Measurements from ENCODE around the gene ELMO1.

The ELMO1 gene

GRCh38 chr7:37399876-37400421 lies 48.7 kb downstream of the ELMO1 start:
- DNase-seq, result no peak

DNA sequence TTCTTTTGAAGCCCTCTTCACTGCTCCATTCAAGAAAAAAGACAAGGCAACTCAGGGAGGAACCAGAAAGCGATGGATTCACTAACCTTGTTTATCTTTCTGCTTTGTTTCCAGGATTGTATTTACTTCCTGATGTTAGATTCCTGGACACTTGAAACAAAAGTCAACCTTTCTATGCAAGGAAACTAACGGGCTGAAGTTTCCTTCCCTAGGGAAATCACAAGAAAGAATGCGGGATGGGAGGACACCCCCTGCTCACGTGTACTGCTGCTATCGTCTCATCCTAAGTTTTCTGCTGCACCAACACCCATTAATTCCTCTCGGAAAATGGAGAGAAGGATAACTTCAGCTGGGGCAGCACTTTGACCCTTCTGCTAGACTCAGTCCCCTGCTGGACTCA lies 50.3 kb downstream of the ELMO1 start:
- DNase-seq, result no peak

DNA sequence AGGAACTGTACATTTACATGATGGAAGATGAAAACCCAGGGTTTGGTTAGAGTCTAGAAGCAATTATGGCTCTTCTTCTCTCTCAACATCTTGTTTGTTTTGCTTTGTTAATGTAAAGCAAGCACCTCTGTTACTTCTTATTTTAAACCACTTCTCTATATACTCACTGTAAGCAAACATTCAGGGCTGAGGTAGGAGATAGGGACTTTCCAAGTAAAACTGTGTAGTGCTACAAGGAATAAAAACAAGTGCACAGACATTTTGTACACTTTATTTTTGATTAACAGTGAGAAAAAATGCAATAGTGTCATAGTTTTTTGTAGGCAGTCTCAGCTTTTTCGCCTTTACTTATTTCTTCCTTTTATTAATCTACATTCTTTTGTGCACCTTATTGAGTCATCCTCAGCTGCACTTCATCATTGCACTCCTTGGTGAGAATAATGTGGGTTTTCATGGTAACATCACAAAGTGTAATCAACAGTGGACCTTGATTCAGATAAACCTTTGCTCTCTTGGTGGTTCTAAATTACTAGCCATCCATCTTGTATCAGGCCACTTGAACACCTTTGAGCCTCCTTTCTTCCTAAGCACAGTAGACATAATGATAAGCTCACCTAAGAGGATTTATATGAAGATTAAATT lies 52.9 kb downstream of the ELMO1 start:
- no peak for DNase-seq

- DNase-seq, result no peak
These were observed 54.5 kb downstream of the ELMO1 start for GRCh38 chr7:37394158-37394557.

DNA sequence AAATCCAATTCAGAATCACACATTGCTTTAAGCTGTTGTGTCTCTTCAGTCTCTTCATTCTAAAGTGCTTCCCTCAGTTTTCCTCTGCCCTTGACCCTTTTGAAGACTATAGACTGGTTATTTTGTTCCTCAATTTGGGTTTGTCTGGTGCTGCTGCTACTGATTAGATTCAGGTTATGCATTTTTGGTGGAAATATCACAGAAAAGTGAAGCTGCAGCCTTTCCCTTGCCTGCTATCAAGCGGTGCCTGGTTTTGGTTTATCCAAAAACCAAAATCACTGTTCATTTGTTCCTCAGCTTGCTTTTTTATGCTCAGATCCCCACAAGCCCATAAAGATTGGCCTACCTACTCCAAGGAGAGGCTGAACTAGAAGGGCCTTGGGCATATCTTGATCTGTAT lies 55.2 kb downstream of the ELMO1 start:
- no peak for DNase-seq

- no peak for DNase-seq
These were observed 56.0 kb downstream of the ELMO1 start for GRCh38 chr7:37392673-37393017.

- no peak for DNase-seq
These were observed 56.6 kb downstream of the ELMO1 start for GRCh38 chr7:37391791-37392672.

- DNase-seq, result no peak
These were observed 58.5 kb downstream of the ELMO1 start for GRCh38 chr7:37390114-37390513.

- DNase-seq, result no peak
These were observed 59.9 kb downstream of the ELMO1 start for GRCh38 chr7:37388811-37389210.

DNA sequence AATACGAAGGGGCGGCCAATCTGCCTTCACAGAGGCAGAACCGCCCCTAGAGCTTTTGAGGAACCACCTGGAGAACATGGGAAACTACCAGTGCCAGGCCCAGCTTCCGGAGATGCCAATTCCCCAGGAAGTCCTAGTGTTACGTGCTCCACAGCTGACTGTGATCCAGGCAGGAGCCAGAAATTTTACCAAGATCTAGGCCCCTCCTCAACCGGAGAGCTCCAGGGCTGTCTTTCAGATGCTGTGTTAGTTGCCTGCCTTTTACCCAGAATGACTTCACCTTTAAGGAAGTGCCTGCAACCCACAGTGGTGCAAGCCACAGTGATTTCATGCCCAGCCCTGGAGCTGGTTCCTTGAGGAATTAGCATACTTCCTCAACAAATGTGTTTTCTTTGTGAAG lies 62.9 kb downstream of the ELMO1 start:
- no peak for DNase-seq

- DNase-seq, result no peak
These were observed 66.0 kb downstream of the ELMO1 start for GRCh38 chr7:37382546-37383088.

- DNase-seq, result no peak
These were observed 67.8 kb downstream of the ELMO1 start for GRCh38 chr7:37380831-37381230.

- no peak for DNase-seq
These were observed 69.0 kb downstream of the ELMO1 start for GRCh38 chr7:37379546-37380277.

DNA sequence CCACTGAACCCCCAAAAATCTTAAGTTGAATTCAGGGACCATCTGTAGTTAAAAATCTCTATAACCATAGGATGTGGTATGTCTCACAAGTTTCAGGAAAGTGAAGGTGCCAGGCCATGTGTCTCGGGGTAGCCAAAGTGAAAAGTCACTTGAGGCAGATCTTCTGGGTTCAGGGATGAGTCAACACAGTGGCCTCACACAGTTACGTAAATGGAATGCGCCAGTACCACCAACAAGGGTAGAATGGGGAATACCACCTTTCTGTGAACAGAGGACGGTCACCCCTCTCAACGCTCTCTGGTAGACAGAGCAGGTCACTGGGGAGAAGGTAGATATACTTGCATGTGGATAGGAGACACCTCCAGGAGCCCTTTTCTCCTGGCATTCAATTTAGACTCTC lies 71.4 kb downstream of the ELMO1 start:
- no peak for DNase-seq

DNA sequence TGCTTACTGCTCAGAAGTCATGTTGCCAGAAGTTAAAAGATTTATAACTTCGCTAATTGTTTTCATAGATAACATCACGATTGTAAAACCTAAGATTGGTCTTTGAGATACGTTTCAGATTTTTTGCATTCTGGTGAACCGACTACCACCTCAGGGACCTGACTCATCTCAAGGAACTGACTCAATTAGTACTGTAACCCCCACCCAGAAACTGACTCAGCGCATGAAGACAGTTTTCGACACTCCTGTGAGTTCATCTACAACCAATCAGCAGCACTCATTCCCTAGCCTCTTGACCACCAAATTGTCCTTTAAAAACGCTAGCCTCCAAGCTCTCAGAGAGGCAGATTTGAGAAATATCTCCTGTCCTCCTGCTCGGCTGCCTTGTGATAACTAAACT lies 72.3 kb downstream of the ELMO1 start:
- DNase-seq, result no peak

DNA sequence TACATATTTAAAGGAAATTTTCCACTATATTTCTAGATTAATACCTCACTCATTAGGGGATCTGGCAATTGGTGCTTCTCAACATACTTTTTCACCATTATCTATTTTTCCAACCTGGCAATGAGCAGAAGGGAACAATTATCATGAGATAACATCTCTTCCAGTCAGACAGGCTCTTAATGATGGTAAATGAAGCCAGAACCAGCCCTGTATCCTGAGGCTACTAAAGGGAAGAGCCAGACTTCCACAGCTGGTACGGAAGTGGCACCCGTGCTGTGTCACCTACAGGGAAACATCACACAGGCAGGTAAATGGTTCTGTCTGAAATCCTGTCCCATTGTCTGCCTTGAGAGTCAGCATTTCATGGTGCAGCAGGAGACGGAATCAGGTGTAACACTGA lies 75.9 kb downstream of the ELMO1 start:
- DNase-seq, result no peak

DNA sequence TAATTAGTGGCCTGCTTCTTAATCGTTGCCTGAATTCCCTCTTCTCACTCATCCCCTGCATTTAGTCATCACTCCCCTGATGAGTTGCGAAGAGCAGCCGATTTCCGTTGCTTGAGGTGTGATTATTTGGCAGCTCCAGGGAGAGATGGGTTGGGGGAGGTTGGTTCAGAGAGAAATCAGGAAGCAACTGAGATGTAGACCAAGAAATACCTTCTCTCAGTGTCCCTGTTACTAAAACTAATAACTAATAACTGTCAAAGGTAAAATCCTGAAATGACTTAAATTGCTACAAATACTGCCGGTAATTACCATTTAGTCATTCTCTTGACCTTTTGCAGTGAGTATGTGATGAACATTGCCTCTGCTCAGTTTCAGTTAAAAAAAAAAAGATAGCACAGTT lies 76.9 kb downstream of the ELMO1 start:
- DNase-seq, result no peak

DNA sequence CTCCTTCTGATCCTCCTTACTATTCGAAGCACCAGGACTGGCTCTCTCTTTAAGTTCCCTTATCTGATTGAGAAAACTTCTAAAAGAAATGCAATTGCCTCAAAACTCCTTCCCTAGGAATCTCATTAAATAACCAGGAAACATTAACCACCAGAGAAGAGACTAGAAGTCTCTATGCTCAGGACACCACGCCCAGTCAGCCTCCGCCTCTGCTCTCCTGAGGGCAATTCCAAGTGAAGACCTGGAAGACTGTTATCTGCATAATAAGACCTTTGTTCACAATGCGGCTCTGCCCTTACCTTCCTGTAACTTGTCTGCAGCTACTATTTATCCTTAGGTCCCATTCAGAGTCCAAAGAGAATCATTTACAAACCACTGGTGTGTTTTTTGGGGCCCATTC lies 78.8 kb downstream of the ELMO1 start:
- DNase-seq, result no peak

DNA sequence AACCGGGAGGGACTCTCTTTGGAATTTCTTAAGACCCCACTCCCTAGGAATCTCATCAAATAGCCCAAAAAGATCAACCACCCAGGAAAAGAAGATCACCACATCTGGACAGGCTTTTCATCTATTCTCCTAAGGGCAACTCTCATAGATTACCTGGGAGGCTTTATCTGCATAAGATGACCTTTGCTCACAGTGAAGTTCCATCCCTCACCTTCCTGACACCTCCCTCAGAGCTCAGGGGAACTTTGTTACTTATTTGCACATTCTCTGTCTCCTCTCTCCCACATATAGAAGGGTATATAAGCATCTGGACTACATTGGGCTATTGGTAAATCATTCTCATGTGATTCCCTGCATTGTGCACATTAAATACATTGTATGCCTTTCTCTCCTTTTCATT lies 80.1 kb downstream of the ELMO1 start:
- DNase-seq, result no peak

DNA sequence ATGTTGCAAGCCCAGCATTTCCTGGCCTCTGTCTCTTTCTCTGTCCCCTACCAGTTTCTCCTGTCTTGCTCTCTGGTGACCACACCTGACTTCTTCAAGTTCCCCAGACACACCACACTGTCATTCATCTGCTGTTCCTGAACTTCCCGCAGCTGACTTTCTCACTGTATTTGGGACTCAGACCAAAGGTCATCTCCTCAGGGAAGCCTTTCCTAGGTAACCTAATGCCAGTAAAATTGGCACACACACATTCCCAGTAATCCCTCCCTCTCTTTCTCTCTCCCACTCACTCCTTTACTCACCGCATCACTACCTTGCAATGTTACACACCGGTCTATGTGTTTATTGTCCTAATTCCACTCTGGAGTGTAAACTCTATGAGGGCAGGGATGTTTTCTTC lies 81.7 kb downstream of the ELMO1 start:
- DNase-seq, result no peak

DNA sequence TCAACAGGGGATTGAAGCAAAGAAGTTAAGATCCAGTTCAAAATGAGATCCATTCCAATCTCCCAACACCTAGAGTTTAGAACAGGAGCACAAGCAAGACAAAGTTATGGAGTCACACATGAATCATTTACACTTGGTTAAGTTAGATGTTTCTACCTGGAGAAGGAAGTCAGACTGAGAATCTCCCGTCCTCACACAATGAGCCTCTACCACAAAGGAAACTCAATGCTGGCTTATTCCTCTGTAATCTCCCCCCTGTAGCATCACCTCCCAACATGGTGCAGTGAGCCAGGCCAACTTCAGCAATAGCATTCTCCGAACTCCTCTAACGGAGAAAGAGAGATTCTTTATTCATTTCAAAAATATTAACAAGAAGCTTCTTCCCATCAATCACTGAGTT lies 82.2 kb downstream of the ELMO1 start:
- DNase-seq, result no peak

GRCh38 chr7:37365405-37365804 lies 83.3 kb downstream of the ELMO1 start:
- DNase-seq, result no peak

DNA sequence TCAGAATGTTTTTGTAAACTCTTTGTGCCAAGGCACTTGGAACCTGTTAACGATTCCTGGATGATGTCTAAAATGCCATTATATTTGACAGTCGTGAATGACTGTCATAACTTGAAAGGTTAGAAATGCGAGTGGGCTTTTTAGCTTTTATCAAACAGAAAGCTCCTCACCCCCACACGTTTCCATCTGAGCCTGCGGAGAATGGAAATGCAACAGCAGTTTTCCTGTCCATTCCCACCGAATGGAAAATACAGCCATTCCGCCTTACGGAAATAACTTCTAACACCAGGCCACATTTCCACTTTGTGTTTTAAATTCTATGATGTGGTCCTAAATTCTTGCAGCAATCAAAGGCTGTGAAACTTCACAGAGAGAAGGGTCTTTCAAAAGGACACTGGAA lies 83.8 kb downstream of the ELMO1 start:
- no peak for DNase-seq
